Ramos (cell line): ENCODE measurements around the gene FCGR3A.
"Not testable (repeated sequence)": the region's sequence is repeated elsewhere in the genome, so short reads cannot be mapped to it uniquely, and the experiment has no call there.

ENCODE experiments used
- in situ Hi-C: fragments of 300-500 bp; cut with MboI; formaldehyde crosslinking; loops from one replicate; pipeline ENCODE4 v1.14.3; 2022; ENCODE audit warnings: low sequenced_read_pairs; ENCODE audit not compliant: unreplicated experiment

Gene FCGR3A

GRCh38 chr1:161557506-161558450 is 8.2 kb upstream of the FCGR3A start:
- in situ Hi-C loops: not testable (repeated sequence)

- in situ Hi-C loops: not testable (repeated sequence)
Measured at GRCh38 chr1:161556990-161557389, 7.4 kb upstream of the FCGR3A start.

- in situ Hi-C loops: not testable (repeated sequence)
Measured at GRCh38 chr1:161556143-161556542, 6.5 kb upstream of the FCGR3A start.

GRCh38 chr1:161554815-161555417 is 5.3 kb upstream of the FCGR3A start:
- in situ Hi-C loops: not testable (repeated sequence)

- in situ Hi-C loops: not testable (repeated sequence)
Measured at GRCh38 chr1:161554340-161554739, 4.7 kb upstream of the FCGR3A start.

- in situ Hi-C loops: not testable (repeated sequence)
Measured at GRCh38 chr1:161553631-161554030, 4.0 kb upstream of the FCGR3A start.

- in situ Hi-C loops: not testable (repeated sequence)
Measured at GRCh38 chr1:161550942-161551341, 1.3 kb upstream of the FCGR3A start.

GRCh38 chr1:161548749-161549406 is 740 bp downstream of the FCGR3A start:
- in situ Hi-C loops: not testable (repeated sequence)

- in situ Hi-C loops: not testable (repeated sequence)
Measured at GRCh38 chr1:161547995-161548741, 1.4 kb downstream of the FCGR3A start.

- in situ Hi-C loops: not testable (repeated sequence)
Measured at GRCh38 chr1:161545005-161545731, 4.5 kb downstream of the FCGR3A start.

- in situ Hi-C loops: not testable (repeated sequence)
Measured at GRCh38 chr1:161543125-161543524, 6.5 kb downstream of the FCGR3A start.

GRCh38 chr1:161542091-161542559 is 7.5 kb downstream of the FCGR3A start:
- in situ Hi-C loops: not testable (repeated sequence)

GRCh38 chr1:161540570-161540960 is 9.1 kb downstream of the FCGR3A start:
- in situ Hi-C loops: not testable (repeated sequence)

- in situ Hi-C loops: not testable (repeated sequence)
Measured at GRCh38 chr1:161539731-161540569, 9.7 kb downstream of the FCGR3A start.

- in situ Hi-C loops: not testable (repeated sequence)
Measured at GRCh38 chr1:161538925-161539479, 10.6 kb downstream of the FCGR3A start.

- in situ Hi-C loops: not testable (repeated sequence)
Measured at GRCh38 chr1:161537068-161537669, 12.4 kb downstream of the FCGR3A start.

- in situ Hi-C loops: not testable (repeated sequence)
Measured at GRCh38 chr1:161532644-161533567, 16.7 kb downstream of the FCGR3A start.
